ENCODE data around the gene LBHD2.

- TF ChIP-seq CTCF (conservative IDR thresholded peaks at IDR 0.05; ENCODE audit: low read depth in 2 of 2), result no peak
- TF ChIP-seq EZH2 (IDR thresholded peaks at IDR 0.05; ENCODE audit: low read depth, unreplicated experiment), result no peak
- no peak for TF ChIP-seq POLR2AphosphoS5 (IDR thresholded peaks at IDR 0.05; ENCODE audit: low read depth)
- TF ChIP-seq JUNB (IDR thresholded peaks at IDR 0.05; ENCODE audit: unreplicated experiment), result no peak
These were observed 50.9 kb downstream of the LBHD2 start for GRCh38 chr14:103134919-103135318.

Measured in GM23338 (cell line).